Dermis microvascular lymphatic vessel endothelial cell (primary cell): ENCODE results near the gene AGMO. TPM values are rescaled to one million over a fixed set of nuclear protein-coding genes. Genes with fewer than 3 reads are reported as not detected.
A peak's percentile ranks its signal among the peaks of the same experiment; 100 is the strongest.

Experiments used
- DNase-seq, 2 donors: peaks; one replicate each; pipeline versions ENCODE4 v3.0.0 to v3.0.0-alpha.2; 2010; ENCODE audit warnings: low read depth in 2 of 2
- total RNA-seq: library from RNA; depleted of rRNA; stranded (reverse); fragments of >200 nt; gene quantifications from 2 replicates; pipeline ENCODE4 v1.2.1, GENCODE V29; 2014

Gene AGMO
- 0.51 and 1.4 TPM in 2 replicates for total RNA-seq

DNA sequence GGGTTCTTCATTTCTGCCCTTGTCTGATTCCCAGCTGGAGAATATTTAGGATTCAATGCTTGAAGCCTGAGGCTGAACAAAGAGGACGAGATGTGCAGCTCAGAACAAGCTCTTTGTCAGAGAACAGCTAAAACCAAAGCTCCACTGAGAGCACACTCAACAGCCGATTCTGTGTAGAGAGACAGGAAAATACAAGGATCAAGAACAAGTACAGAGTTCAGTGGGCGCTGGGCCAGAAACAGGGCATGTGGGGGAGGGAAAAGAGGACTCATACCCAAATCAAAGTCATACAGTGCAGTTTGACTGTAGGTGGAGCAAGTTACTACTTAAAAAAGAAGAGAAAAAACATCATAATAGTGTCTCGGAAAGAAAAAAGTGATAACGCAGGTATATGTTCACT lies at the start of gene AGMO:
TSS of gene AGMO (minus strand) at position 181 of the 400 bp plus-strand sequence.
- DNase-seq = peak; percentile 73 to 81

DNA sequence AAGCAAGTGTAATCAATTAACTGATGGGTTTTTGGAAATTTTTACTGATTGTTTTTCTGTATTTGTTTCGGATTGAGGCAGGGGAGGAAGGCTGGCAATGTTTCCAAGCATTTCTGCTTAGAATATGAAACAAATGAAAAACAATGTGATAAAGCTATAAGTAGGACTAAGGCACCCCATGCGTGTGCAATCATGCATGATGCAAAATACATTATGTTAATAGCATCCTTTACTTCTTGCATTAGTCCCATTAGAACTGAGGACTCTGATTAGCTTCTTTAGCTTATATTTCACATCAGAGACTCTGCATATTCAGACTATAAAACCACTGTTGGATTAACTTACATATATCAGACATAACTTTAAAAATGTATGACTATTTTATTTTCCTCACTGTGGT lies 48.7 kb upstream of the AGMO start:
- no peak for DNase-seq

GRCh38 chr7:15609287-15609686 lies 47.5 kb upstream of the AGMO start:
- no peak for DNase-seq

GRCh38 chr7:15607529-15608210 lies 45.9 kb upstream of the AGMO start:
- no peak for DNase-seq

- DNase-seq = no peak
These were observed 44.7 kb upstream of the AGMO start for GRCh38 chr7:15606561-15606960.

- no peak for DNase-seq
These were observed 42.4 kb upstream of the AGMO start for GRCh38 chr7:15604166-15604565.

- no peak for DNase-seq
These were observed 41.3 kb upstream of the AGMO start for GRCh38 chr7:15603124-15603523.

GRCh38 chr7:15602236-15602635 lies 40.4 kb upstream of the AGMO start:
- peak in 1 of 2 donors; percentile 52 for DNase-seq

DNA sequence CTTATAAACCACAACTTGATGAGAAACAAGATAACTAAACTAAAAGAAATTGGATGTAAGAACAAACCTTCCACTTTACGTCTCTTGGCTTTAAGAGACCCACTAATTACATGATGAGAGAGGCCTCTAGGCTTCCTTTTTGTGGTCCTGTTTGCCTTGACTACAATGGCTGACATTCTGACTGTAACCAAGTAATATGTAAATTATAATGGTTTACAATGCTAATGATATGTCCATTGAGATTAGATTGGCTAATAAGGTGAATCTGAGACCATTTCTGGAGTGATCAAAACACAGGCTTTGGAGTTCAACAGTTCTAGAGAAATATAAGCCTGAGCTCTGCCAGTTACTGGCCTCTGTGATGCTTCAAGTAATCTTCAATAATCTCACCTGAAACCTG lies 39.4 kb upstream of the AGMO start:
- DNase-seq = no peak

DNA sequence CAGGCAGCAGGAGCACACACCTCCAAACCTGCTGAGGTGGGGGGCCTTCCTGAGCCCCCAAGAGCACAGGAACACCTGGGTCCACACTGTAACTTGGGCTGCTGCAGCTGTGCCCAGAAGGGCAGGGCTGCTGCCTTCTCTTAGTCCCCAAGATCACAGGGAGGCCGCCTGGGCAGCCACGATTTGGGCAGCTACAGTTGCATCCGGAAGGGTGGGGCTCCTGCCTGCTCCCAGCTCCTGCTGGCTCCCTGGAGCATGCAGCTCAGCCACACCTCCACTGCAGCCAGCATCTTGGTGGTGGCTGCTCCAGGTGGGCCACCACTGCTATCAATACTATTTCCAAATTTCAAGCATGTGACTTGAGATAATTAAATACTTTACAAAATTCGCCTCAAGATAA lies 38.5 kb upstream of the AGMO start:
- DNase-seq = no peak

GRCh38 chr7:15594461-15594860 lies 32.6 kb upstream of the AGMO start:
- DNase-seq = no peak

DNA sequence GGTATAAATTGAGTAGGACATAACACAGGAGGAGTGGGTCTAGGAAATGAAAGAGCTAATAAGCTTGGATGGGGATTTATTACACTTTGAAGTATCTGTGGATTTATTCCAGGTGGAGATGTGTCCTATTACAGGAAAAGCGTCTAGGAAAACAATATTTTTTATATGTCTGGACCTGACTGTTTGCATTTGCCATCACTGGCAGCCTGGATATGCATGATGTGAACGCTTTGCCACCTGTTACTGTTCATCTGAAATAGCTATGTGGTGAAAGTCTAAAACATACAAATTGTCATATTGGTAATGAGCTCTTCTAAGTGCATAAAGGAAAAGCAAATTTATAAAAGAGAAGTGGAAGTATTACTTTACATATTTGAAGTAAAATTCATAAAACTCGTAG lies 31.6 kb upstream of the AGMO start:
- no peak for DNase-seq

GRCh38 chr7:15586266-15586665 lies 24.5 kb upstream of the AGMO start:
- DNase-seq = no peak

DNA sequence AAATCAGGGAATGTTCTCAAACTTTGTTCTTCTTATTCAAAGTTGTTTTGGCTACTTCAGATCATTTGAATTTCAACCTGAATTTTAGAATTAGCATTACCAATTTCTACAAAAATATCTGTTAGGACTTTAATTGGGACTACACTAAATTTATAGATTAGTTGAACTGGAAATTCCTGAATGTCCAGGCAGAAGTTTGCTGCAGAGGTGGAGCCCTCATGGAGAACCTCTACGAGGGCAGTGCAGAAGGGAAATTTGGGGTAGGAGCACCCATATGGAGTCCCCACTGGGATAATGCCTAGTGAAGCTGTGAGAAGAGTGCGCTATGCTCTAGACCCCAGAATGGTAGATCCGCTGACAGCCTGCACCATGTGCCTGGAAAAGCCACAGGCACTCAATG lies 22.8 kb upstream of the AGMO start:
- DNase-seq = no peak

DNA sequence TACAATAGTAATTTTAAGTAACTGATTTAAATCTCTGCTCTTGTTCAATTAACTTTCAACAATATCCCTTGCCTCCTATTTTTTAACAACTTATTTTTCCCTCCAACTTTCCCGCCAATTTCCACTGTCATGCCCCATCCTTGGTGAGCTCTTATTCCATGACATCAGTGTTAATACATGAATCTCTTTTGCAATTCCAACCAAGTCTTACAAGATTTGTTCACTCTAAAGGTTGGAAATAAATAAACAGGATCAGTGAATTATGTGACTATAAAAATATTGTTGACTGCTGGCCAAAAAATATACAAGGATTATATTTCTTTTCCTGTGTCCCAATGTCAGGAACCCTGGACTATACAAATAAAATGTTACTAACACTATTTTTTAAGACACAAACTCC lies 21.0 kb upstream of the AGMO start:
- DNase-seq = no peak

DNA sequence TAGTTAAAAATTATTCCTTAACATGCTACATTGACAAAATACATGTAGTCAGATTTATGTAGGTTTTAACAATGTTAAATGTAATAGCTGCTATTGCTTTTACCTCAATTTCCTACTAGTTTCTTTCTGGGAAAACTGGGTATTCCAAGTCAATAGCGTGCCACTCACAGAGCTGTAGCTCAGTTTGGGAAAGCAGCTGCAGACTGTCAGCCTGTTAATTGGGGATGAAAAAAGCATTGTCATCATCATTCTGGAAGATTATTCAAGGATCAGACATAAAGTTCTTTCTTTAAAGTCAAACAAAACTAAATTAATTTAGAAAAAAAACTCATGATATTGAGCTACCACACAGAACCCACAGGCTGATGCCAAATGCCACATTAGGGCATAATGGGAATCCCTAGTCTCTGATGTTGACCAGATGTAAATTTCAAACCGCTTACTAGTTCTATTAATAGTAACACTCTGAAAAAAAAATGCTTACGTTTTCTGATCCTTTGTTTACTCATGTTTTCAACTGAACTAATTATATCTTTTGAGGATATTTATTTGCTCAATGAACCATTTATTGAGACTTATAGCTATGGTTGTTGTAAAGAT lies 19.6 kb upstream of the AGMO start:
- no peak for DNase-seq

DNA sequence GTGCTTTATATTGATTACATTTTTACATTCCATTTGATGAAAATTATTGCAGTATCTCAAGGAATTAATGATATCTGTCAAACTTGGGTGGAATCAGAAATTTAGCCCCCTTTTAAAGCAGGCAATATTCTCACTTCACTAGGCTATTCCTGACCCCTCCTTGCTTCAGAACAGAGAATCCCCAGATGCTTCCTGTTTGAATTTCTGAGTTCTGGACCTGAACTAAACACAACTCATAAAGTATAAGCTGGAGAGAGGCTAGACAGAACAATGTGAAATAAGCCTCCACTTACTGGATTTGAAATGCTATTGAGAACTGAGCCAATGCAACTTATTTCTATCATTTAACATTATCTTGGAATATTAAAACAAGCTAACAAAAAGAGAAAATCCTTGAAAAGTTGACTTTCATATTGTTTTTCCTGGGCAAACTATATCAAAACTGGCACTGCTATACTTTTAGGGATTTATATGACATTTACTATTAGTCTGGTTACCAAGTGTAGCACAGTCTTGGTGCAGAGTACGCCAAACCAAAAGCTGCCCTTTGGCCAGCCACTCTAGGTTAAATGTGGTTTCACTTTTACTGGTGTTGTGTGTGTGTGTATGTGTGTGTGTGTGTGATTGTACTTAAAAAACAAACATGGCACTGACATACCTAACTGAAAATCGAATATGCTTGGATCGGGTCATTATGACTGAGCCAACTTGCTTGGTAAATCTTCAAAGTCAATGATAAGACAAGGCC lies 19.0 kb upstream of the AGMO start:
- peak in 1 of 2 donors; percentile 67 for DNase-seq

DNA sequence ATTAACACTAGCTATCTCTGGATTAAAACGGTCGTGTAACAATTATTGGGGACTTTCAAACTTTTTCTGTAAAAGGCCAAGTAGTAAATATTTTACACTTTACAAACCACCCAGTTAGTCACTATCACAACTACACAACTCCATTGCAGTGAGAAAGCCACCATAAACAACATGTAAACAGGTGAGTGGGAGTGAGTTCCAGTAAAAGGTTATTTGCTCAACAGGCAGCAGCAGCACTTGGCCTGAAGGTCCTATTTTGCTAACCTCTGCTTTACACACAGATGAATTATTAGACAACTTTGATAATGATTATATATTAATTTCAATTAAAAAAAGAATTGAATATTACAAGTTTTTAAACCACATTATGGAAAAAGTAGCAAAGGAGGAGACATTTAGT lies 15.8 kb upstream of the AGMO start:
- DNase-seq = no peak

DNA sequence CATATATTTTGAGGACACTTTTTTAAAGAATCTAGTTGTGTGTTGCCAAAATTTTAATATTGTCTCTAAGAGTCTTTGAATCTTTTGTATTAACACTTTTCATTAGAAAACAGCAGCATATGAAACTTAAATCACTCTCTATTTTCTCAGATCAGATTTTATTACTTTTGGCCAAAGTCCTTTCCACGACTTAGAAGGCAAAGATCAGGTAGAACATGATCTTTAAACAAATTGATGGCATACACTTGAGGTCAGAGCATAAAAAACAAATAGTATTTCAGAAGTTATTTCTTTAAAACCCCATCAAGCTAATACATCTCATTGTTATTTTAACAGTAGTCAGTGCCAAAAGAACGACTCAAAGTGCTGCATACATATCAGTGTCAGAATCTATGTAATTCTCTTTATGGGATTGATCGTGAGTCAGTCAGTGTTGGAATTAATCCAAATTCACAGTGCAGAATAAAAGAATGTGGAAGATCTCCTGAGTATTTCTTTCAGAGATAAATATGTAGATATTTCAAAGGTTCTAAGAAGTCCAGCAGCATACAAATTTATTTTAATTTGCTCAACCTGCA lies 9.6 kb upstream of the AGMO start:
- peak in 1 of 2 donors; percentile 83 for DNase-seq

- DNase-seq = no peak
These were observed 5.8 kb upstream of the AGMO start for GRCh38 chr7:15567652-15568051.

- DNase-seq = no peak
These were observed 5.2 kb upstream of the AGMO start for GRCh38 chr7:15567036-15567435.

- no peak for DNase-seq
These were observed 4.7 kb upstream of the AGMO start for GRCh38 chr7:15566476-15566875.

DNA sequence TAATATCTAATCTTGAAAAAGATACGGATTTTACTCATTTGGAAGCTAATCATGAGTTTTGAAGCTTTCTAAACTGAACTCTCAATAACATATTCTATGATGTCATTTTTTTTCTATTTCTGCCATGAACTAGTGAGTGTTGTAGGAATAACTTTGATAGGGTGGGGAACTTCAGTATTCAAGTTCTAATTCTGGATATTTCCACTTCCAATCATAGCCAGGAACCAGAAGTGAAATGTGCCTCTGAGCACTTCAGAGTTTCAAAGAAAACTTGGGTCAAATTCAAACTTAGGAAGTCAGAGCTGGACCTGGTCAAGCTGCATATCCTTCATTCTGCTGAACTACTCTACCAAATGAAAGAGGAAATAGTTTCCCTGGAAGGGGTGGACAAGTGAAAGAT lies 847 bp downstream of the AGMO start:
- no peak for DNase-seq
